Lung microvascular endothelial cell (primary cell): ENCODE data around the gene EMP3. TPM values are rescaled to one million over a fixed set of nuclear protein-coding genes. Genes with fewer than 3 reads are reported as not detected.

Source experiments
- DNase-seq, 2 donors: peaks; one replicate each; pipeline versions ENCODE4 v3.0.0 to v3.0.0-alpha.2; 2010; ENCODE audit warnings: low read depth in 2 of 2
- total RNA-seq: library from RNA; depleted of rRNA; stranded (reverse); fragments of >200 nt; gene quantifications from 2 replicates; pipeline ENCODE4 v1.2.1, GENCODE V29; 2014

Gene EMP3
- total RNA-seq, 1 donor from 2014 or later = 4.0 TPM

GRCh38 chr19:48373567-48373966 lies 48.2 kb downstream of the EMP3 start:
- no peak for DNase-seq

- no peak for DNase-seq
These were observed 52.8 kb downstream of the EMP3 start for GRCh38 chr19:48378194-48378570.

- DNase-seq = no peak
These were observed 53.7 kb downstream of the EMP3 start for GRCh38 chr19:48379058-48379457.

Other genes starting within 250 kb of the EMP3 start
- gene PLA2G4C, start 214.7 kb upstream of the EMP3 start, total RNA-seq = 44.0 and 98.8 TPM in 2 replicates
- gene LIG1, start 155.2 kb upstream of the EMP3 start, total RNA-seq = 9.1 and 30.9 TPM in 2 replicates
- 2.0 and 2.2 TPM in 2 replicates for gene ZSWIM9, start 154.9 kb upstream of the EMP3 start, total RNA-seq
- gene CARD8, start 69.6 kb upstream of the EMP3 start, total RNA-seq = 55.4 and 69.6 TPM in 2 replicates
- gene ZNF114, start 55.5 kb upstream of the EMP3 start, total RNA-seq = under 0.01 and 0.87 TPM in 2 replicates
- gene TMEM143, start 38.4 kb downstream of the EMP3 start, total RNA-seq = 2.0 and 2.2 TPM in 2 replicates
- gene SYNGR4, start 38.8 kb downstream of the EMP3 start, total RNA-seq = not detected in 2 replicates
- 34.9 and 37.0 TPM in 2 replicates for gene KDELR1, start 66.0 kb downstream of the EMP3 start, total RNA-seq
- gene GRIN2D, start 68.1 kb downstream of the EMP3 start, total RNA-seq = 0.20 and 0.22 TPM in 2 replicates
- gene GRWD1, start 120.4 kb downstream of the EMP3 start, total RNA-seq = 10.0 and 14.5 TPM in 2 replicates
- under 0.01 and 0.20 TPM in 2 replicates for gene KCNJ14, start 130.0 kb downstream of the EMP3 start, total RNA-seq
- 40.1 and 43.1 TPM in 2 replicates for gene CYTH2, start 143.8 kb downstream of the EMP3 start, total RNA-seq
- under 0.01 TPM in 1 of 2 replicates, not detected in the other for gene LMTK3, start 186.3 kb downstream of the EMP3 start, total RNA-seq
- gene SULT2B1, start 226.6 kb downstream of the EMP3 start, total RNA-seq = not detected in 2 replicates